Neural cell (in vitro differentiated cells): ENCODE results near the gene LARP1. TPM values are rescaled to one million over a fixed set of nuclear protein-coding genes. Genes with fewer than 3 reads are reported as not detected.

Source experiments
- H2AFZ ChIP-seq: fragments of 200-600, 300-800 bp; sonication (generic), shearing (Covaris generic); 2 replicates; pipeline ENCODE4 v1.6.0; 2014; ENCODE audit warnings: low read depth, mild to moderate bottlenecking, antibody characterized with exemption, low read length, moderate library complexity
- H3F3A ChIP-seq: fragments of 200-600 bp; shearing (Covaris generic); 2 replicates; pipeline ENCODE4 v1.6.1; 2016; ENCODE audit warnings: mild to moderate bottlenecking, moderate library complexity, mixed read lengths, antibody characterized with exemption, low read length; ENCODE audit not compliant: insufficient read depth, poor library complexity, severe bottlenecking
- H3K27ac ChIP-seq: fragments of 200-600, 300-800 bp; sonication (generic), shearing (Covaris generic); 2 replicates; pipeline ENCODE4 v1.5.1; 2014; ENCODE audit warnings: mild to moderate bottlenecking, low read length, moderate library complexity
- H3K27me3 ChIP-seq: fragments of 300-800, 200-600 bp; sonication (generic), shearing (Covaris generic); 2 replicates; pipeline ENCODE4 v1.6.0; 2014; ENCODE audit warnings: mild to moderate bottlenecking, low read depth, low read length, moderate library complexity; ENCODE audit not compliant: insufficient read depth
- H3K36me3 ChIP-seq: fragments of 300-800, 200-600 bp; sonication (generic), shearing (Covaris generic); 2 replicates; pipeline ENCODE4 v1.5.1; 2014; ENCODE audit warnings: mild to moderate bottlenecking, antibody characterized with exemption, low read length, moderate library complexity; ENCODE audit not compliant: insufficient read depth
- H3K4me2 ChIP-seq: fragments of 300-800, 200-600 bp; sonication (generic), shearing (Covaris generic); 2 replicates; pipeline ENCODE4 v1.6.0; 2014; ENCODE audit warnings: mild to moderate bottlenecking, low read length
- H3K4me3 ChIP-seq: fragments of 300-800, 200-600 bp; sonication (generic), shearing (Covaris generic); 2 replicates; pipeline ENCODE4 v1.5.1; 2014; ENCODE audit warnings: mild to moderate bottlenecking, low read length, moderate library complexity
- H3K79me2 ChIP-seq: fragments of 200-600 bp; shearing (Covaris generic); replicated peaks from 2 replicates; pipeline ENCODE4 v1.6.0; 2014; ENCODE audit warnings: mild to moderate bottlenecking, low read length, moderate library complexity; ENCODE audit not compliant: insufficient read depth
- H3K9ac ChIP-seq: fragments of 300-800, 200-600 bp; sonication (generic), shearing (Covaris generic); 2 replicates; pipeline ENCODE4 v1.6.1; 2016; ENCODE audit warnings: mild to moderate bottlenecking, low read length, mixed read lengths
- H3K9me2 ChIP-seq: fragments of 200-600 bp; shearing (Covaris generic); 2 replicates; pipeline ENCODE4 v1.6.1; 2016; ENCODE audit warnings: mild to moderate bottlenecking, low read length, mixed read lengths; ENCODE audit not compliant: insufficient read depth
- H3K9me3 ChIP-seq: fragments of 200-600, 300-800 bp; sonication (generic), shearing (Covaris generic); 2 replicates; pipeline ENCODE4 v1.6.1; 2016; ENCODE audit warnings: mild to moderate bottlenecking, mixed run types, low read length, moderate library complexity, mixed read lengths
- H4K20me1 ChIP-seq: fragments of 200-600 bp; shearing (Covaris generic); 2 replicates; pipeline ENCODE4 v1.6.1; 2016; ENCODE audit warnings: mild to moderate bottlenecking, mixed run types; ENCODE audit not compliant: insufficient read depth
- EP300 ChIP-seq: fragments of 450-650 bp; conservative IDR thresholded peaks from 2 replicates; pipeline ENCODE4 v1.6.1; 2014; ENCODE audit warnings: antibody characterized with exemption, mild to moderate bottlenecking, moderate library complexity; ENCODE audit not compliant: poor library complexity, severe bottlenecking
- EZH2 ChIP-seq: fragments of 200-600, 300-800 bp; shearing (Covaris generic), sonication (generic); IDR thresholded peaks from 2 replicates; pipeline ENCODE4 v1.6.1; 2014; ENCODE audit warnings: antibody characterized with exemption, low read length, borderline replicate concordance, mild to moderate bottlenecking; ENCODE audit not compliant: insufficient read depth, poor library complexity, severe bottlenecking
- MXI1 ChIP-seq: fragments of 450-650 bp; conservative IDR thresholded peaks from 2 replicates; pipeline ENCODE4 v1.6.1; 2014; ENCODE audit warnings: antibody characterized with exemption, mild to moderate bottlenecking; ENCODE audit not compliant: poor library complexity, severe bottlenecking
- POLR2AphosphoS5 ChIP-seq: IDR thresholded peaks from 2 replicates; pipeline ENCODE4 v1.6.1; 2012
- RAD21 ChIP-seq: fragments of 450-650 bp; conservative IDR thresholded peaks from 2 replicates; pipeline ENCODE4 v1.6.1; 2014; ENCODE audit warnings: antibody characterized with exemption, mild to moderate bottlenecking, moderate library complexity
- SMC3 ChIP-seq: fragments of 450-650 bp; conservative IDR thresholded peaks from 2 replicates; pipeline ENCODE4 v1.6.1; 2014; ENCODE audit warnings: antibody characterized with exemption, mild to moderate bottlenecking, moderate library complexity; ENCODE audit not compliant: poor library complexity
- TAF1 ChIP-seq: IDR thresholded peaks from 2 replicates; pipeline ENCODE4 v1.6.1; 2012; ENCODE audit warnings: low read depth
- polyA plus RNA-seq: library from polyadenylated mRNA; depleted of rRNA; stranded (reverse); fragments of >200 nt; gene quantifications from 2 replicates; pipeline ENCODE4 v1.2.3, GENCODE V29; 2014
- TF ChIP-seq, protein P1 (sequence below): fragments of 450-650 bp; IDR thresholded peaks from 2 replicates; pipeline ENCODE4 v1.5.1; 2014; ENCODE audit warnings: antibody characterized with exemption, mild to moderate bottlenecking, moderate library complexity; ENCODE audit not compliant: poor library complexity, severe bottlenecking
- TF ChIP-seq, protein P2 (sequence below): IDR thresholded peaks from 2 replicates; pipeline ENCODE4 v1.6.1; 2012; ENCODE audit warnings: borderline replicate concordance

The LARP1 gene
- polyA plus RNA-seq, 1 donor from 2014 or later, result 36.1 TPM

DNA sequence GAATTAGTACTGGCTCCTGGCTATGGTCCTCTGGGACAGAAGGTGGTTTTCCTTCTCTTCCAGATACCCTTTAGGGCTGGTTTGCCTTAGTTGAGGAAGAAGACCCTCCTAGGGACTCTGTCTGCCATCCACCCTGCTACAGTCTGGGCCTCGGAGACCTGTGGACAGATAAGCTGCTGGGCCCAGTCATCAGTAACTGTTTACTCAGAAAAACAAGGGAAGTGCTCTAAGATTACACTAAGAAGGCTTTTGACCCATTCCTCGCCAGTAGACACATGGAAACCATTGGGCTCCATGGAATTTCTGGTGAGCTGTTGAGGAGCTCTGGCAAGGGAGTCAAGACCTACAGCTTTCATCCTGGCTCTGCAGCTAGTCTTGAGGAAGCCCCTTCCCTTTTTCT is 31.2 kb downstream of the LARP1 start:
- no peak overlapping the region for H3K9ac ChIP-seq
- no peak for TF ChIP-seq POLR2AphosphoS5
- TF ChIP-seq MXI1, result no peak
- no peak for TF ChIP-seq SMC3
- TF ChIP-seq, protein P1, sequence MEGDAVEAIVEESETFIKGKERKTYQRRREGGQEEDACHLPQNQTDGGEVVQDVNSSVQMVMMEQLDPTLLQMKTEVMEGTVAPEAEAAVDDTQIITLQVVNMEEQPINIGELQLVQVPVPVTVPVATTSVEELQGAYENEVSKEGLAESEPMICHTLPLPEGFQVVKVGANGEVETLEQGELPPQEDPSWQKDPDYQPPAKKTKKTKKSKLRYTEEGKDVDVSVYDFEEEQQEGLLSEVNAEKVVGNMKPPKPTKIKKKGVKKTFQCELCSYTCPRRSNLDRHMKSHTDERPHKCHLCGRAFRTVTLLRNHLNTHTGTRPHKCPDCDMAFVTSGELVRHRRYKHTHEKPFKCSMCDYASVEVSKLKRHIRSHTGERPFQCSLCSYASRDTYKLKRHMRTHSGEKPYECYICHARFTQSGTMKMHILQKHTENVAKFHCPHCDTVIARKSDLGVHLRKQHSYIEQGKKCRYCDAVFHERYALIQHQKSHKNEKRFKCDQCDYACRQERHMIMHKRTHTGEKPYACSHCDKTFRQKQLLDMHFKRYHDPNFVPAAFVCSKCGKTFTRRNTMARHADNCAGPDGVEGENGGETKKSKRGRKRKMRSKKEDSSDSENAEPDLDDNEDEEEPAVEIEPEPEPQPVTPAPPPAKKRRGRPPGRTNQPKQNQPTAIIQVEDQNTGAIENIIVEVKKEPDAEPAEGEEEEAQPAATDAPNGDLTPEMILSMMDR, result no peak
- TF ChIP-seq, protein P2, sequence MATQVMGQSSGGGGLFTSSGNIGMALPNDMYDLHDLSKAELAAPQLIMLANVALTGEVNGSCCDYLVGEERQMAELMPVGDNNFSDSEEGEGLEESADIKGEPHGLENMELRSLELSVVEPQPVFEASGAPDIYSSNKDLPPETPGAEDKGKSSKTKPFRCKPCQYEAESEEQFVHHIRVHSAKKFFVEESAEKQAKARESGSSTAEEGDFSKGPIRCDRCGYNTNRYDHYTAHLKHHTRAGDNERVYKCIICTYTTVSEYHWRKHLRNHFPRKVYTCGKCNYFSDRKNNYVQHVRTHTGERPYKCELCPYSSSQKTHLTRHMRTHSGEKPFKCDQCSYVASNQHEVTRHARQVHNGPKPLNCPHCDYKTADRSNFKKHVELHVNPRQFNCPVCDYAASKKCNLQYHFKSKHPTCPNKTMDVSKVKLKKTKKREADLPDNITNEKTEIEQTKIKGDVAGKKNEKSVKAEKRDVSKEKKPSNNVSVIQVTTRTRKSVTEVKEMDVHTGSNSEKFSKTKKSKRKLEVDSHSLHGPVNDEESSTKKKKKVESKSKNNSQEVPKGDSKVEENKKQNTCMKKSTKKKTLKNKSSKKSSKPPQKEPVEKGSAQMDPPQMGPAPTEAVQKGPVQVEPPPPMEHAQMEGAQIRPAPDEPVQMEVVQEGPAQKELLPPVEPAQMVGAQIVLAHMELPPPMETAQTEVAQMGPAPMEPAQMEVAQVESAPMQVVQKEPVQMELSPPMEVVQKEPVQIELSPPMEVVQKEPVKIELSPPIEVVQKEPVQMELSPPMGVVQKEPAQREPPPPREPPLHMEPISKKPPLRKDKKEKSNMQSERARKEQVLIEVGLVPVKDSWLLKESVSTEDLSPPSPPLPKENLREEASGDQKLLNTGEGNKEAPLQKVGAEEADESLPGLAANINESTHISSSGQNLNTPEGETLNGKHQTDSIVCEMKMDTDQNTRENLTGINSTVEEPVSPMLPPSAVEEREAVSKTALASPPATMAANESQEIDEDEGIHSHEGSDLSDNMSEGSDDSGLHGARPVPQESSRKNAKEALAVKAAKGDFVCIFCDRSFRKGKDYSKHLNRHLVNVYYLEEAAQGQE, result no peak
- no peak for TF ChIP-seq EZH2
- no peak for TF ChIP-seq TAF1
- TF ChIP-seq RAD21, result no peak
- no peak for TF ChIP-seq EP300
- H3K36me3 ChIP-seq, result no peaks in the 10 kb centered on the region
- no peak overlapping the region for H3K27ac ChIP-seq
- H3K9me3 ChIP-seq, result no peaks in the 10 kb centered on the region
- H3K9me2 ChIP-seq, result no peaks in the 10 kb centered on the region
- H3K79me2 ChIP-seq, result peaks cover 63% of the 10 kb centered on the region
- H2AFZ ChIP-seq, result no peak overlapping the region
- peaks cover 7% of the 10 kb centered on the region for H4K20me1 ChIP-seq
- H3K4me2 ChIP-seq, result no peak overlapping the region
- no peaks in the 10 kb centered on the region for H3K27me3 ChIP-seq
- no peak overlapping the region for H3K4me3 ChIP-seq
- H3F3A ChIP-seq, result no peaks in the 10 kb centered on the region

DNA sequence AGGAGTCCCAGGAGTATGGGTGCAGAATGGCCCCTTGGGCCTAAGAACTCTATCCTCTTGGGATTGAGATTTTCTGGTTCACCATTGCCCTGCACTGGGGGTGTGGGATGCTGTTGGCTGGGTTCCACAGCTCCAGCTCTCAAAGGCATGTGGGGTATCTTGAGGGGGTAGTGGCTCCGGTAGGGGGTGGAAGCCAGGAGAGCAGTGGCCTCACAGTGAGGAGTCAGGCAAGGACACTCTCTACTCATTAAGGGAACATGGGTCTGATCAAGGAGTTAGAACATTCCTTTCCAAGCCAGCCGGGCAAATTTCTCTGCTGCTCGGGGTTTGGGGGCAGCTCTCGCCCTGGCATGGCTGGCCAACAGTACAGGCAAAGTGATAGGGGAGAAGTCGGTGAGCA is 33.0 kb downstream of the LARP1 start:
- H2AFZ ChIP-seq, result no peak overlapping the region
- H3K4me3 ChIP-seq, result no peak overlapping the region
- no peak overlapping the region for H3K27ac ChIP-seq
- TF ChIP-seq EZH2 (no peak), EP300 (no peak), MXI1 (no peak), POLR2AphosphoS5 (no peak), SMC3 (no peak), RAD21 (no peak), TAF1 (no peak)
- TF ChIP-seq, protein P1, result no peak
- TF ChIP-seq, protein P2, result no peak
- H3K79me2 ChIP-seq, result peaks cover 51% of the 10 kb centered on the region
- H3F3A ChIP-seq, result no peaks in the 10 kb centered on the region
- H3K9me2 ChIP-seq, result no peaks in the 10 kb centered on the region
- H3K4me2 ChIP-seq, result no peak overlapping the region
- H3K9ac ChIP-seq, result no peak overlapping the region
- H3K27me3 ChIP-seq, result no peaks in the 10 kb centered on the region
- H3K9me3 ChIP-seq, result no peaks in the 10 kb centered on the region
- H4K20me1 ChIP-seq, result no peaks in the 10 kb centered on the region
- no peaks in the 10 kb centered on the region for H3K36me3 ChIP-seq
